ENCODE data around the gene KIF27. TPM values are rescaled to one million over a fixed set of nuclear protein-coding genes. Genes with fewer than 3 reads are reported as not detected.
"Not testable (repeated sequence)": the region's sequence is repeated elsewhere in the genome, so short reads cannot be mapped to it uniquely, and the experiment has no call there.

The KIF27 gene
- total RNA-seq, 4 donors from 2014 or later: 1.6 to 4.2 (median 3.5) TPM

DNA sequence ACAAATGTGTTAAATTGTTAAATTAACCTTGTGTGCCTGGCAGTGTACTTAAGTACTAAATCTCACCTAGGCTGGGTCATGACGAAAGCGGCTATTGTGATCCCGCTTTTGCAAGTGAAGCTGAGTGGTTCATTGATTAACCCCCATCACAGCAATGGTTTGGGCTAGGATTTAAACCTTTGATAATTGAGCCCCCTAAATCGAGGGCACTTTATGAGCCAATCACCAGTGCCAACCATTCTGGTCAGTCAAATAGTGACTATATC, 35.9 kb upstream of the KIF27 start:
- H3K27ac ChIP-seq: peak overlapping the region; percentile 86 to 92 (median 88)
- no peaks in the 10 kb centered on the region for H3K9me3 ChIP-seq
- WGBS, 2 donors: 55 to 59% methylated on average over 4 of the region's 4 CpGs
- intact Hi-C loops (cut with DNase I): no loop called here
- no peaks in the 10 kb centered on the region for H3K27me3 ChIP-seq
- DNase-seq: no peak
- no peak for TF ChIP-seq POLR2A (IDR thresholded peaks at IDR 0.05)
- TF ChIP-seq, protein P1, sequence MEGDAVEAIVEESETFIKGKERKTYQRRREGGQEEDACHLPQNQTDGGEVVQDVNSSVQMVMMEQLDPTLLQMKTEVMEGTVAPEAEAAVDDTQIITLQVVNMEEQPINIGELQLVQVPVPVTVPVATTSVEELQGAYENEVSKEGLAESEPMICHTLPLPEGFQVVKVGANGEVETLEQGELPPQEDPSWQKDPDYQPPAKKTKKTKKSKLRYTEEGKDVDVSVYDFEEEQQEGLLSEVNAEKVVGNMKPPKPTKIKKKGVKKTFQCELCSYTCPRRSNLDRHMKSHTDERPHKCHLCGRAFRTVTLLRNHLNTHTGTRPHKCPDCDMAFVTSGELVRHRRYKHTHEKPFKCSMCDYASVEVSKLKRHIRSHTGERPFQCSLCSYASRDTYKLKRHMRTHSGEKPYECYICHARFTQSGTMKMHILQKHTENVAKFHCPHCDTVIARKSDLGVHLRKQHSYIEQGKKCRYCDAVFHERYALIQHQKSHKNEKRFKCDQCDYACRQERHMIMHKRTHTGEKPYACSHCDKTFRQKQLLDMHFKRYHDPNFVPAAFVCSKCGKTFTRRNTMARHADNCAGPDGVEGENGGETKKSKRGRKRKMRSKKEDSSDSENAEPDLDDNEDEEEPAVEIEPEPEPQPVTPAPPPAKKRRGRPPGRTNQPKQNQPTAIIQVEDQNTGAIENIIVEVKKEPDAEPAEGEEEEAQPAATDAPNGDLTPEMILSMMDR (IDR thresholded peaks at IDR 0.05): no peak
- H3K36me3 ChIP-seq: peaks cover 0 to 24% (median 0%) of the 10 kb centered on the region in 3 donors
- H3K4me3 ChIP-seq: peak overlapping the region; percentile 60 to 93 (median 77)
- H3K4me1 ChIP-seq: peaks cover 7 to 28% (median 10%) of the 10 kb centered on the region in 3 donors

DNA sequence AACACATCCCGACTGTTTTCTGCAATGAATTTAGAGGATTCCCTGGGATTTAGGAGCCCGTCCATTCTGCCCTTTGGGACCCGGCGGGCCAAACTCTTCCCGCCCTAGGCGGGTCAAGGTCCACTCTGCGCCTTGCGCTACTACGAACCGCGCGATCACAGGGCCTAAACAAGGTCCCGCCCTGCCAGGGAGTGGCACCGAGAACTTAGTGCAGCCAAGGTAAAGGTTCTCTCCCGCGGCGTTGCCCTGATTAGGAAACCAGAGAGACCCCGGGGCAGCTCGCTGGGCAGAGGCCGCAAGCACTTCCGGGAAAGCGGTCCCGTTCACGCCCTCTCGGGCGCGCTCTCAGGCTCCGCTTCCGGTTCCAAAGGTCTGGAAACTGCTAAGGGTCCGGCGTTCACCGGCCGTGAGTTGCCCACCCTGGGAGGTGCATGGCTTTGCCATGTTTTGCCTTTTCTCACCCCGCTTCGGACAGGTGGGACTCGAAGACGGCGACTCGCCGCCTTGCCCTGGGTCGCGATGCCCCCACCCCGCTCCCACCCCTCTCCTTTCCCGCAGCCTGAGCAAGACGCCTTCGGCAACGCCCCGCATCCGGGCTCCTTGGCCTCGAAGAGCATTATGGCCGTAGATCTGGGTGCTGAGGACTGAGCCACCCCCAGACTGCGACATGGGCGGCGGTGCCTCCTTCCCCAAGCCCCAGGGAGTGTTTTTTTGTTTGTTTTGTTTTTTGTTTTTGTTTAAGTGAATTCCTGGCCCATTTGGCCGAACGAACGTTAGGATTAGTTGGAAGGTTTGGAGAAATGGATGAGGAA, 35.4 kb upstream of the KIF27 start:
- peaks cover 0 to 30% (median 0%) of the 10 kb centered on the region in 3 donors for H3K36me3 ChIP-seq
- peak overlapping the region; percentile 86 to 92 (median 88) for H3K27ac ChIP-seq
- H3K9me3 ChIP-seq: no peaks in the 10 kb centered on the region
- 5 to 13% methylated on average over 7 to 18 of the region's 57 CpGs for WGBS, 2 donors
- H3K27me3 ChIP-seq: no peaks in the 10 kb centered on the region
- H3K4me1 ChIP-seq: peaks cover 7 to 28% (median 10%) of the 10 kb centered on the region in 3 donors
- no peak for DNase-seq
- intact Hi-C loops (cut with DNase I): no loop called here
- H3K4me3 ChIP-seq: peak overlapping the region; percentile 60 to 93 (median 77)
- TF ChIP-seq POLR2A (IDR thresholded peaks at IDR 0.05): no peak
- TF ChIP-seq, protein P1 (IDR thresholded peaks at IDR 0.05): no peak

DNA sequence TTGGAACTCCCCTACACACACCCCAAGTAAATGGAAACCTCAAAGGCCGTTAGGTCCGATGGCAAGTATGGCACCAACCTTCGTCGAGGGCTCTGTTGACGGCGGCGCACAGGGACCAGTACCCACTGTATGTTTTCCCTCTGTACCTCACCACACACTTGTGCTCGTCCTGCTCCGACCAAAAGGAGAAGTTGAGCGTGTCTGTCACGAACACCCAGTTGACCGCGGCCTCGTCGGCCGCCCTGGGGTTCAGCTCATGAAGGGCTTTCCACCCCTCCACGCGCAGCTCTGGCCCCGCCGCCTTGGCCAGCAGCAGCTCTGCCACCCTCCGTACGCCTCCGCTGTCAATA, 34.8 kb upstream of the KIF27 start:
- intact Hi-C loops (cut with DNase I): no loop called here
- Histone ChIP-seq H3K9me3 (no peaks in the 10 kb centered on the region), H3K4me1 (peaks cover 7 to 28% (median 10%) of the 10 kb centered on the region in 3 donors), H3K4me3 (peak overlapping the region; percentile 60 to 93 (median 77)), H3K36me3 (peaks cover 0 to 33% (median 0%) of the 10 kb centered on the region in 3 donors), H3K27ac (peak overlapping the region; percentile 86 to 92 (median 88)), H3K27me3 (no peaks in the 10 kb centered on the region)
- WGBS, 2 donors: 0 to 14% methylated on average over 2 to 23 of the region's 23 CpGs
- TF ChIP-seq, protein P1 (IDR thresholded peaks at IDR 0.05): no peak
- TF ChIP-seq POLR2A (IDR thresholded peaks at IDR 0.05): no peak
- no peak for DNase-seq

DNA sequence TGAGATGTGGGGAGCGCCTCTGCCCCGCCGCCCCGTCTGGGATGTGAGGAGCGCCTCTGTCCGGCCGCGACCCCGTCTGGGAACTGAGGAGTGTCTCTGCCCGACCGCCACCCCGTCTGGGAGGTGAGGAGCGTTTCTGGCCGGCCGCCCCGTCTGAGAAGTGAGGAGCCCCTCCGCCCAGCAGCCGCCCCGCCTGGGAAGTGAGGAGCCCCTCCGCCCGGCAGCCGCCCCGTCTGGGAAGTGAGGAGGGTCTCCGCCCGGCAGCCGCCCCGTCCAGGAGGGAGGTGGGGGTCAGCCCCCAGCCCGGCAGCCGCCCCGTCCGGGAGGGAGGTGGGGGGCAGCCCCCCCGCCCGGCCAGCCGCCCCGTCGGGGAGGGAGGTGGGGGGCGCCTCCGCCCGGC, 26.9 kb upstream of the KIF27 start:
- H3K9me3 ChIP-seq; H3K27me3 ChIP-seq; DNase-seq; H3K4me3 ChIP-seq; H3K27ac ChIP-seq; intact Hi-C loops (cut with DNase I); H3K4me1 ChIP-seq: not testable (repeated sequence)
- WGBS, 2 donors: no CpG with 5 or more reads among the region's 39 CpGs
- peaks cover 0 to 83% (median 0%) of the 10 kb centered on the region in 3 donors for H3K36me3 ChIP-seq

DNA sequence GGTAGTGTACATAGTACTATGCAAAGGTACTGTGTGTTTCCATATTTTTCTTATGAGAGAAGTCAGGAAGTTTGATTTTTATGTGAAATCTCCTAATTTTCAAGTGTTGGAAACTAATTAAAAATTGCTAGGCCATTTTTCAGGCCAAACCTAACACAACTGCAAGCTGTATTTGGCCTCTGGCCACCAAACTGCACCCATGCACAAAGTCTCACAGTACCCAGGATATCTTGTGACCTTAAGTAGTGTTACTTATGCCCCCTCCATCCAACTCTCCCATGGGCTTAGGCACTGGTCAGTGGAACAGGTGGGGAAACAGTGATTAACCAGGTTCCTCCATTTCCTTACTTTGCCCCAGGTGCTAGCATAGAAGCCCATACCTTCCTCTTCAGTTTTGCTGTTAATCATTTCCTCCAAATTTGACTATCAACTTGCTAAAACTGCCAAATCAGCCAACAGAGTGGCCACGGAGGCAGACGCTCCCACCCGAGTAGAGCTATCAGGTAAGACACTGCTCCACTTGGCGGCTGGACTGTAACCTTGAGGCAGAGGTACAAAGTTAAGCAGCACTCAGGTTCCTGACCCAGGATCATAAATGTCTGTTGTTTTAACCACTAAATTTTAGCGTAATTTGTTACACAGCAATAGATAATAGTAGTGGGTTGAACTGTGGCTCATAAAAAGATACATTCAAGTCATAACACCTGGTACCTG, 19.5 kb upstream of the KIF27 start:
- H3K4me1 ChIP-seq: peaks cover 0 to 1% (median 0%) of the 10 kb centered on the region in 3 donors
- intact Hi-C loops (cut with DNase I): no loop called here
- 81 to 90% methylated on average over 3 to 5 of the region's 5 CpGs for WGBS, 2 donors
- peaks cover 0 to 75% (median 0%) of the 10 kb centered on the region in 3 donors for H3K36me3 ChIP-seq
- no peaks in the 10 kb centered on the region for H3K27me3 ChIP-seq
- TF ChIP-seq, protein P1 (IDR thresholded peaks at IDR 0.05): no peak
- TF ChIP-seq POLR2A (IDR thresholded peaks at IDR 0.05): no peak
- H3K4me3 ChIP-seq: no peak overlapping the region
- H3K27ac ChIP-seq: no peak overlapping the region
- no peaks in the 10 kb centered on the region for H3K9me3 ChIP-seq
- no peak for DNase-seq
